GM12878 (cell line): ENCODE results near the gene PPP5C. TPM values are rescaled to one million over a fixed set of nuclear protein-coding genes. Genes with fewer than 3 reads are reported as not detected.
"Not testable (repeated sequence)": the region's sequence is repeated elsewhere in the genome, so short reads cannot be mapped to it uniquely, and the experiment has no call there.

Experiments used
- ATAC-seq: fragments of 200-7000 bp; cut with Tn5 transposase; 3 replicates; pipeline ENCODE4 v1.9.1; 2020; ENCODE audit warnings: mild to moderate bottlenecking, moderate library complexity
- BruUV-seq: library from RNA; stranded (reverse); fragments of 400-500 nt; replicated peaks from 2 replicates; lab custom pipeline; 2021; lab: Mats Ljungman, UMichigan
- CTCF ChIA-PET: fragments of 300-600 bp; sonication (Branson Sonifier 250); formaldehyde crosslinking; extraction: SDS; loops from one replicate; lab custom pipeline; 2021; ENCODE audit warnings: inconsistent platforms; lab: Yijun Ruan, JAX
- POLR2A ChIA-PET: fragments of 350-600 bp; formaldehyde crosslinking; extraction: SDS; loops from one replicate; lab custom pipeline; 2021; ENCODE audit warnings: inconsistent platforms; lab: Charles Lee
- RAD21 ChIA-PET: fragments of 300-600 bp; sonication (Branson Sonifier 250); formaldehyde crosslinking; loops from one replicate; lab custom pipeline; 2023; ENCODE audit warnings: antibody characterized with exemption; ENCODE audit not compliant: unreplicated experiment; lab: Charles Lee
- SMC1A ChIA-PET: fragments of 300-600 bp; sonication (Branson Sonifier 250); formaldehyde crosslinking; loops from one replicate; lab custom pipeline; 2023; ENCODE audit not compliant: unreplicated experiment, uncharacterized antibody; lab: Charles Lee
- DNase-seq: peaks from one replicate; pipeline ENCODE4 v3.0.0-alpha.2; 2011; ENCODE audit warnings: low read depth, low spot score
- FAIRE-seq: peaks from 3 replicates; lab custom pipeline; 2011; peaks lifted over from hg19 to GRCh38; lab: Jason Lieb, UNC
- H2AFZ ChIP-seq: 2 replicates; pipeline ENCODE4 v1.6.0; 2011; ENCODE audit warnings: low read depth, low read length, control low read depth; ENCODE audit not compliant: control insufficient read depth
- H3K27ac ChIP-seq: 2 replicates; pipeline ENCODE4 v1.5.1; 2011; ENCODE audit warnings: control low read depth; ENCODE audit not compliant: control insufficient read depth, insufficient read depth
- H3K27me3 ChIP-seq, 2 experiments: replicated peaks in 1 of 2; 2 replicates each; pipeline versions ENCODE4 v1.6.0 to v1.6.1; 2011; ENCODE audit warnings: low read length in 1 of 2; ENCODE audit not compliant: control insufficient read depth in 2 of 2, insufficient read depth in 2 of 2
- H3K36me3 ChIP-seq, 2 experiments: 2 replicates each; pipeline ENCODE4 v1.5.1; 2011; ENCODE audit warnings: low read length in 1 of 2; ENCODE audit not compliant: control insufficient read depth in 2 of 2, insufficient read depth in 2 of 2
- H3K4me1 ChIP-seq: 2 replicates; pipeline ENCODE4 v1.6.1; 2011; ENCODE audit warnings: mild to moderate bottlenecking, low read length, moderate library complexity, mixed read lengths; ENCODE audit not compliant: control insufficient read depth, insufficient read depth
- H3K4me2 ChIP-seq: 2 replicates; pipeline ENCODE4 v1.6.0; 2011; ENCODE audit warnings: control low read depth; ENCODE audit not compliant: control insufficient read depth, insufficient read depth
- H3K4me3 ChIP-seq: fragments of 200-600 bp; sonication (generic); 2 replicates; pipeline ENCODE4 v1.5.1; 2016
- H3K79me2 ChIP-seq: 2 replicates; pipeline ENCODE4 v1.6.0; 2011; ENCODE audit warnings: low read length; ENCODE audit not compliant: control insufficient read depth, insufficient read depth
- H3K9ac ChIP-seq: 2 replicates; pipeline ENCODE4 v1.8.0; 2011; ENCODE audit warnings: low read length, control low read depth, mixed read lengths; ENCODE audit not compliant: control insufficient read depth, insufficient read depth
- H3K9me3 ChIP-seq: replicated peaks from 3 replicates; pipeline ENCODE4 v1.5.1; 2011; ENCODE audit warnings: mild to moderate bottlenecking, low read length; ENCODE audit not compliant: control insufficient read depth, insufficient read depth
- H4K20me1 ChIP-seq: 2 replicates; pipeline ENCODE4 v1.6.0; 2011; ENCODE audit not compliant: control insufficient read depth, insufficient read depth
- ATF3 ChIP-seq: IDR thresholded peaks from 2 replicates; pipeline ENCODE4 v1.6.1; 2011; ENCODE audit warnings: low read depth, mild to moderate bottlenecking, low read length, moderate library complexity, borderline replicate concordance; ENCODE audit errors: extremely low read depth
- NFXL1 ChIP-seq: fragments of 450-650 bp; IDR thresholded peaks from 2 replicates; pipeline ENCODE4 v1.6.1; 2017; ENCODE audit warnings: antibody characterized with exemption, mild to moderate bottlenecking, borderline replicate concordance
- PBX3 ChIP-seq: IDR thresholded peaks from 2 replicates; pipeline ENCODE4 v1.6.1; 2011; ENCODE audit warnings: mild to moderate bottlenecking, low read depth, low read length, moderate library complexity; ENCODE audit not compliant: insufficient replicate concordance
- SMARCA5 ChIP-seq: fragments of 450-650 bp; IDR thresholded peaks from 2 replicates; pipeline ENCODE4 v1.6.1; 2017; ENCODE audit warnings: mild to moderate bottlenecking
- WGBS: methylation state at CpG from one replicate; pipeline ENCODE4 v1.1.6; 2016; ENCODE audit warnings: low lambda C conversion rate; ENCODE audit not compliant: insufficient replicate concordance, insufficient coverage; ENCODE audit errors: missing lambda C conversion rate; 5-methylcytosine and 5-hydroxymethylcytosine counted together
- in situ Hi-C: fragments of 300-500 bp; cut with MboI; formaldehyde crosslinking; loops from 9 replicates; pipeline ENCODE4 v1.14.3; 2018; ENCODE audit warnings: mixed read lengths
- intact Hi-C: fragments of 100-400 bp; cut with micrococcal nuclease; formaldehyde crosslinking; loops from one replicate; pipeline ENCODE4 v1.14.2; 2022; ENCODE audit not compliant: unreplicated experiment
- polyA plus RNA-seq, 11 experiments: library from polyadenylated mRNA; depleted of rRNA in 4 of 11; unstranded in 6 of 11; stranded (reverse) in 5 of 11; fragments of >200 nt; fragmentation: Nextera tagmentation in 4 of 11; fragmentation: Illumina TruSeq in 1 of 11; extraction: Ambion mirVana in 4 of 11; extraction: Trizol in 1 of 11; gene quantifications; 1 replicate in 1 of 11; 2 replicates in 10 of 11; pipeline versions ENCODE4 v1.2.1 to v1.2.3, GENCODE V29; 2011 to 2016; ENCODE audit warnings: inconsistent platforms in 2 of 11, missing spikeins in 2 of 11, low read depth in 1 of 11
- total RNA-seq, 4 experiments: library from RNA; depleted of rRNA in 3 of 4; stranded (reverse); fragments of >200 nt in 3 of 4; fragmentation: Illumina TruSeq in 1 of 4; extraction: Trizol in 1 of 4; gene quantifications; 2 replicates each; pipeline versions ENCODE4 v1.2.1 to v1.2.3, GENCODE V29; 2013 to 2021

The PPP5C gene
- total and polyA plus RNA-seq, 10 of the 15 experiments (the other 5 are each of a cell fraction or from before 2014, with no cell fraction given), result 1.1 to 154 (median 94.5) TPM

DNA sequence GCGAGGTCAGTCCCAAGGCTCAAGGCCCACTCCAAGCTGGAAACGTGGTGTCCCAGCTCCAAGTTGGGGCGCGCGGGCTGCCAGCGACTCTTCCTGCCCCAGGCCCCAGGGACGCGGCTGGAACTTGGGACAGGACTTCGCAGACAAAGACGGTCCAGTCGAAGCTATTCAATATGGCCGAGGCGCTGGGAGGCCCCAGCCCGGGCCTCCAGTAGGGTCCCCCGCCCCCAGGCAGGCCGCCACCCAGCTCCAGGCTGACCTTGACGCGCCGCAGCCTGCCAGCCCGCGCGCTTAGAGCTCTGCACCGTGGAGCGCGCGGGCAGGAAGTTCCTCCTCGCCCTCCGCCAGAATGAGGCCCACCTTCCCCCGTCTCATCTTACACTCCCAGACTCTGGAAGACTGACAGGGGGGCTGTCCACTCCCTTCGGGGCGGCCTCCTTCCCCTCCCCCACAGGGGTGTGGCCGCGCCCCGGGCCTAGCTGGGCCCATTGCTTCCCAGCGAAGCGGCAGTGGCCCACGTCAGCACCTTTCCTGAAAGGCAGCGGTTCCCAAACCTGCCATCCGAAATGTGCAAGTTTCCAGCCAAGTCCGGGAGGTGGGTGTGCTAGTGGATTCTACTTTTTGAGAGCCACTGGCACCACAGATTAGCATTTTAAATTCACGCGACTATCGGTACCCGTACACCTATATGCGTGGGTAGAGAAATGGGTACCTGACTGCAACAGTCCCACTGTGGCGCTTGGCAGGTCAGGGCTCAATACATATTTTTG is 66.6 kb downstream of the PPP5C start, which contains the start of gene CCDC8:
Gene CCDC8 (minus strand): TSS at position 303 of the 770 bp plus-strand sequence. CDS start 754 bp downstream, outside the sequence.
- WGBS, result 35% methylated on average over 37 of the region's 46 CpGs
- TF ChIP-seq NFXL1 (no peak), ATF3 (no peak), PBX3 (peak; percentile 22), SMARCA5 (no peak)
- TF ChIP-seq, all 136 proteins: peak for 1
- intact Hi-C loops (no loop called here), in situ Hi-C loops (no loop called here)
- no TSS peak for BruUV-seq
- Histone ChIP-seq H2AFZ (no peak within 1 kb of the TSS), H3K4me3 (no peak within 1 kb of the TSS), H3K9ac (no peak within 1 kb of the TSS), H3K79me2 (no peaks in the 10 kb centered on the region), H3K4me2 (peak within 1 kb of the TSS; percentile 9; the same call in 1 of the 2 replicates), H3K36me3 (no peaks in the 10 kb centered on the region), H3K27me3 (peaks cover 0 to 2% of the 10 kb centered on the region in 2 experiments; a peak in 1 of 4 replicates), H4K20me1 (no peaks in the 10 kb centered on the region), H3K9me3 (no peaks in the 10 kb centered on the region), H3K27ac (no peak within 1 kb of the TSS), H3K4me1 (no peaks in the 10 kb centered on the region)
- FAIRE-seq, result no peak
- CTCF ChIA-PET, result no interaction called here
- SMC1A ChIA-PET, result no interaction called here
- no peak for ATAC-seq
- POLR2A ChIA-PET, result no interaction called here
- DNase-seq, result no peak
- RAD21 ChIA-PET, result no interaction called here

DNA sequence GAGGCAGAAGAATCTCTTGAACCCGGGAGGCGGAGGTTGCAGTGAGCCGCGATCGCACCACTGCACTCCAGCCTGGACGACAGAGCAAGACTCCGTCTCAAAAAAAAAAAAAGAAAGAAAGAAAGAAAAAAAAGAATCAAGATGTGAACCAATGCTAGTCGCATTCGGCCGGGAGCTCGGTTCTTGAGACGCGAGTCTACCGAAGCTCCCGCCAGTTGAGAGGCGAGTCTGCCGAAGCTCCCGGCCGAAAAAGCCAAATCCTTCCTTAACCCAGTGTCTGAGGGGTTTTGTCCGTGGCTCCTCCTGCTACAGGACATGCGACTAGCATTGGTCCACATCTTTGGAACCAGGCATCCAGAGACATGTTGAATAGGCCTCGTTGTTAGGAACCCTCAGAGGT is 68.0 kb downstream of the PPP5C start:
- FAIRE-seq, H3K4me2 ChIP-seq, H3K79me2 ChIP-seq, H3K4me1 ChIP-seq, H3K27ac ChIP-seq, H3K9ac ChIP-seq, POLR2A ChIA-PET, RAD21 ChIA-PET, intact Hi-C loops, DNase-seq, SMC1A ChIA-PET, H3K4me3 ChIP-seq, H3K9me3 ChIP-seq, H4K20me1 ChIP-seq, BruUV-seq, H3K27me3 ChIP-seq, H2AFZ ChIP-seq, in situ Hi-C loops, ATAC-seq, CTCF ChIA-PET, H3K36me3 ChIP-seq: not testable (repeated sequence)
- whole genome bisulfite sequencing, result 86% methylated on average over 20 of the region's 22 CpGs

DNA sequence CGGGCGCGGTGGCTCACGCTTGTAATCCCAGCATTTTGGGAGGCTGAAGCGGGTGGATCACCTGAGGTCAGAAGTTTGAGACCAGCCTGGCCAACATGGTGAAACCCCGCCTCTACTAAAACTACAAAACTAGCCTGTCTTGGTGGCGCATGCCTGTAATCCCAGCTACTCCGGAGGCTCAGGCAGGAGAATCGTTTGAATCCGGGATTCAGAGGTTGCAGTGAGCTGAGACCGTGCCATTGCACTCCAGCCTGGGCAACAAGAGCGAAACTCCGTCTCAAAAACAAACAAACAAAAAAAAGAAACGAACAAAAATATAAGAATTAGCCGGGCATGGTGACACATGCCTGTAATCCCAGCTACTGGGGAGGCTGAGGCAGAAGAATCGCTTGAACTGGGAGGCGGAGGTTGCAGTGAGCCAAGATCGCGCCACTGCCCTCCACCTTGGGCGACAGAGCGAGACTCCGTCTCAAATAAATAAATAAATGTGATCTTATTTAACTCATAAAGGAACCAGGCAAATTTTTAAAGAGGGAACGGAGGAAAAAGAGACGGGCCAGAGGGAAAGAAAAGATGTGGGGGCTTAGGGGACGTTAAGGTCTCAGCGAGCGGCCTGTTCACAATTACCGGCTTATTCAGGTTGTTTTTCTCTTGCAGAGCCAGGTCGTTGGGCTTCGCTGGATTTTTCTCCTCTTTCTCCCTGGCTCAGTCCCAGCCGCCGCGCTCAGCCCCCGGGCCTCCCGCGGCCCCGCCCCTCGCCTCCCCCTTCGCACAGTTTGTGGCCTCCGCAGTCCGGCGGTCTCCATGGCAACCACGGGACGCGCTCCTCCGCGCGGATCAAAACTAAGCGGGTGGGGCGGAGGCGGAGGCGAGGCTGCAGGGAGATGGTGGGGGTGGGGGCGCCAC is 69.2 kb downstream of the PPP5C start:
- not testable (repeated sequence) for BruUV-seq

More for the DNA sequence above, 69.2 kb downstream of the PPP5C start:
- H4K20me1 ChIP-seq, H3K27me3 ChIP-seq, H3K27ac ChIP-seq, H3K79me2 ChIP-seq, H3K4me2 ChIP-seq, H3K9me3 ChIP-seq, DNase-seq, RAD21 ChIA-PET, H3K4me3 ChIP-seq, CTCF ChIA-PET, H2AFZ ChIP-seq, intact Hi-C loops, H3K9ac ChIP-seq, FAIRE-seq, in situ Hi-C loops, H3K36me3 ChIP-seq, H3K4me1 ChIP-seq, ATAC-seq: not testable (repeated sequence)
- 52% methylated on average over 30 of the region's 53 CpGs for WGBS
- ChIA-PET SMC1A (interaction anchor here (0.9 kb wide), 1 partner anchor 74 kb away, joined by 3 read pairs; no protein-coding TSS in a partner anchor), POLR2A (interaction anchor here (0.6 kb wide), 1 partner anchor 10 kb away, joined by 4 read pairs; no protein-coding TSS in a partner anchor)
